ENCODE results near the gene RNU5B-1. TPM values are rescaled to one million over a fixed set of nuclear protein-coding genes. Genes with fewer than 3 reads are reported as not detected.

Gene RNU5B-1
- total RNA-seq, 1 experiment from 2014 or later: not detected

DNA sequence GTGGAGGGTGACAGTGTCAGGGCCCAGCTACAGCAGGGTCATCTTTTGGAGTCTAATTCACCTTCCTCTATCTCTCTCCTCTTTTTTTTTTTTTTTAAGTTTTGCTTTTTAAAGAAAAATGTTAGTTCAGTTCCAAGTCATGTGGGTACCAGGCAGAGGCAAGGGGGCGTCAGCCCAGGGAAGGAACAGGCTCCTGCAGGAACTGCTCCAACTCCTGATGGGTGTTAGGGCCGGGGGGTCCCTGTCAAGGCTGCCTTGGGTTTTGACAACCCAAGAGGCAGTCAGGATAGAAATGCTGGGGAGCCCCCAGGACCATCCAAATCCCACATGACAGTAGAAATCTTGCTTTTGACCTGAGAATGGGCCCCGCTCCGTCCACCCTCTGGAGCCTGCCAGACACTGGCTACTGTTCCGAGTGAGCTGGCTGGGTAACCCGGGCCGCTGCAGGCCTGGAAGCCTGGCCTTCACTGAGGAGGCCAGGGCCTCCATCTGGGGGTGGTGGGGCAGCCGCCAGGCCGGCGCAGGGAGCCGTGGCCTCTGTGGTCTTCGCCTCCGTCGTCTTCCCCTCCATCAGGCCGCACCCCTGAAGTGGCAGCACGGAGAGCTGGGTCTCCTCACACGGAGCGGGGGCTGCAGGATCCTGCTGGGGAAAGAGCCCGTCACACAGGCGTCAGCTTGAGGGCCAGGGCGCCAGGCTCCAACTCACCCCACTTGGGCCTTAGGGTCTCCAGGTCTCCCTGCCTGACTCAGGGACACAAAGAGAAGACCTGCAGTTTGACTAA is 24.2 kb downstream of the RNU5B-1 start:
- no peak for DNase-seq (ENCODE audit: low read depth)

GRCh38 chr15:65329288-65329983 is 25.0 kb downstream of the RNU5B-1 start:
- no peak for DNase-seq (ENCODE audit: low read depth)

GRCh38 chr15:65329984-65330735 is 25.7 kb downstream of the RNU5B-1 start:
- DNase-seq (ENCODE audit: low read depth): no peak

DNA sequence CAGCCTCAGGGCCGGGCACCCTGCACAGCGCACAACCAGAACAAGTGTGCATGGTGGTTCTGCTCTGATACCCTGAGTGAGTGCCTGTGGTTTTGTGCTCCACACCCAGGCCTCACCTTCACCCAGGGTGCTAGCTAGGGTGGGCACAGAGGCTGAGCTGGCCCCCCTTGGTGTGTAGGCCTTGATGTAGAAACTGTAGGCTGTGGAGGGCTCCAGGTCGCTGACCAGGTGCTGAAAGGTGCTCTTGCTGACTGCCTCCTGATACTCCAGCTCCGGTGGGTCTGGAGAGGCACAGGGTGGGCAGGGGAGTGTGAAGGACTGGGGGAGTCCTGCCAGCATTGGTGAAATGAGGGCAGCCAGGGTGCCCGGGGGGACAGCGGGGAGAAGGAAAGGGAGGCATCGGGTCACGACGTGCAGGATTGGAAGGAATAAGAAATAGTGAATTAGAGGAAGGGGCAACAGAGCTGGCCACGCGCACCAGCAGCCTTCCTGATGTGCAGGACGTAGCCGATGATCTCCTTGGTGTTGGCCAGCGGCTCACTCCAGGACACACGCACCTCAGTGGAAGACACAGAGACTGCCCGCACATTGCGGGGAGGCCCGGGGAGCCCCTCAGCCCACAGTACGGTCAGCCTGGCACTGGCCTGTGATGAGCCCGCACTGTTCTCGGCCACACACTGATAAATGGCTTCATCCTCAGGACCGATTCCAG is 26.6 kb downstream of the RNU5B-1 start:
- DNase-seq (ENCODE audit: low read depth): no peak

DNA sequence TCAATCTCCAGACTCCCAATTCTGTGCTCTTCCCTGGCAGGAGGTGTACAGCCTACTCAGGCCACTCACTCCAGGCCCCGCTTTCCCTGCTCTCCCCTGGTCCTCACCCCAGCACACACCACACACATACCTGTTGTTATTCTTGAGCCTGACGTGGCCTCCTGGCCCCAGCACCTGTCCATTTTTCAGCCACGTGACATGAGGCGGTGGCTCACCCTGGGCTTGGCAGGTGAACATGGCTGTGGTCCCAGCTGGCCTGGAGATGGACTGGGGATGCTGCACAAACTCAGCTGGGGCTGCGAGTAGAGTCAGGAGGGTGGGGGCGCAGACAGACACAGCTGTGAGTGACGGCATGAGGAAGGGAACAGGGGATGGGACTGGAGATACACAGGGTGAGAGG is 27.3 kb downstream of the RNU5B-1 start:
- DNase-seq (ENCODE audit: low read depth): no peak

DNA sequence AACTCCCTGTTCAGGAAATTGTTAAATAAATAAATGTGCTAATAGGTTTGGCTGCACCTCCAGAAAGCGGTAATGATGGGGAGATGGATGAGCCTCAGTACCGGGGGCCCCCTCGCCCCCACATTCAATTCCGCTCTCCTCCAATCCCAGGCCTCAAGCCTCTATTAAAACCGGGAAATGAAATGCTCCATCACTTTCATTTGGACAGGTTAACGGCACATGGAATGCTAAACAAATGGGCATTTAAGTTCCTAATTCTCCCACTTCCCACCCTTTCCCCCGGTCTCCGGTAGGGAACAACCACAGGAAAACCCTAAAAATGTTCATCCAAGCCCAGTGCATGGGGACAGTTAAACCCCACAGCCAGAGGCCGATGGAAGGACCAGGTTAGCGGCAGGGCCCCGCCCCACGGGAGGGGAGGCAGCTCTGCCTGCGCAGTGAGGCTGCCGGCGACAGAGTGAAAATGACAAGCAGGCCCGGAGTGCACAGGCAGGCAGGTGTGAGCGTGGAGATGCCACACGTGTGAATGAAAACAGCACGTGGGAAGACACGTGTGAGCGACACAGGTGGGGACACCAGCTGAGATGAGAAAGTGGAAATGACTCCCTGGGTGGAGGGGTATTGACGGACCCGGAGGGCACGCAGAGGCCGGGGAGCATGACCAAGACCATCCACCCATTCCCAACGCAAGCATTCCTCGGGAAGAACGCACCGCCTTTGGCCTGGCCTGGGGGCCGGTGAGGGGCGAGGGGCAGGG is 28.1 kb downstream of the RNU5B-1 start:
- no peak for DNase-seq (ENCODE audit: low read depth)

GRCh38 chr15:65333148-65333820 is 28.8 kb downstream of the RNU5B-1 start:
- DNase-seq (ENCODE audit: low read depth): no peak

GRCh38 chr15:65333856-65334255 is 29.4 kb downstream of the RNU5B-1 start:
- DNase-seq (ENCODE audit: low read depth): no peak

GRCh38 chr15:65334586-65335231 is 30.2 kb downstream of the RNU5B-1 start:
- DNase-seq (ENCODE audit: low read depth): no peak

GRCh38 chr15:65335278-65336055 is 31.0 kb downstream of the RNU5B-1 start:
- DNase-seq (ENCODE audit: low read depth): no peak

GRCh38 chr15:65336493-65337435 is 32.3 kb downstream of the RNU5B-1 start:
- DNase-seq (ENCODE audit: low read depth): no peak

DNA sequence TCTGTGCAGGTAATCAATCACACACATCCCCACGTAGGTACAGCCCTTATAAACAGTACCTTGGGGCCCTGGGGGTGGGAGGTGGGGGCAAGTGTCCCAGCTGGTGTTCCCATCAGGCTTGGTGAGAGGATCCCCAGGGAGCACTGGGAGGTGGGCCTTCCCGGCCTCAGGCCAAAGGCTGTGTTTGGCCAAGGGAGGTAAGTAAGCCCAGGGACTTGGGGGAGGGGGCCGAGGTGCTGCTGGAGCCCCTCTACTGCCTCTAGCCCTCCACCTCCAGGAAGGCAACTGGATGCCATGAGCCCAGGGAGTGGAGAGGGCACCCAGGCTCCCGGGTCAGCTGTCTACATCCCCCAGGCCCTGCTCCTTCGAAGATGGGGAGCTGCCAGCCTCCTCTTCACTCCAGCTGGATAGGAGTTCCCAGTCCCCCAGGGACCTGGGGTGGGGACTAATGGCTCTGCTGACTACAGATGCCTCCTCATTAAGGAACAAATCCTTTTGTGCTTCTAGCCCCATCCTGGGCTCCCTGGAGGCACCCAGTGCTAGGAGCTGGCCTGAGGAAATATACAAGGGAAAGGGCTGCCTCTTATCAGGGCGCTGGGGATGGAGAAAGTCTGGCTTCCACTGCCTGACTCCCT is 33.1 kb downstream of the RNU5B-1 start:
- DNase-seq (ENCODE audit: low read depth): no peak

GRCh38 chr15:65338366-65338765 is 33.9 kb downstream of the RNU5B-1 start:
- no peak for DNase-seq (ENCODE audit: low read depth)

- no peak for DNase-seq (ENCODE audit: low read depth)
These were observed 34.3 kb downstream of the RNU5B-1 start for GRCh38 chr15:65338823-65339222.

GRCh38 chr15:65339416-65339815 is 34.9 kb downstream of the RNU5B-1 start:
- no peak for DNase-seq (ENCODE audit: low read depth)

DNA sequence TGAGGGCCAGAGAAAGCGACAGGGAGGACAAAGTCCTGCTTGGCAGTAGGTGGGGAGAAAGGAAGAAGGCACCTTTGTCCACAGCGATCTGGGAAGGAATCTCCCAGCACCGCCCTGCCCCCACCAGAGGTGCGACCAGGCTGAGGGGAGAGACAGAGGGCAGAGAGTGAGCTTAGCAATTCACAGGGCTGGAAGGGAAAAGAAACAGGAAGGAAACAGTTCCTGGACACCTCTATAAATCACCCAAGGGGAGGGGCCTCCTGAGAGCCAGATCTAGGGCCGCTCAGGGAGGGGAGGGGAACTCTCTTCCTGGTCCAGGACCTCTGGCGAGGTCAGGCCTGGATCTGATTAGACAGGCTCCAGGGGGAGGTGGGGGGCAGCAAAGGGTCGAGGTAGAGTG is 35.4 kb downstream of the RNU5B-1 start:
- no peak for DNase-seq (ENCODE audit: low read depth)

DNA sequence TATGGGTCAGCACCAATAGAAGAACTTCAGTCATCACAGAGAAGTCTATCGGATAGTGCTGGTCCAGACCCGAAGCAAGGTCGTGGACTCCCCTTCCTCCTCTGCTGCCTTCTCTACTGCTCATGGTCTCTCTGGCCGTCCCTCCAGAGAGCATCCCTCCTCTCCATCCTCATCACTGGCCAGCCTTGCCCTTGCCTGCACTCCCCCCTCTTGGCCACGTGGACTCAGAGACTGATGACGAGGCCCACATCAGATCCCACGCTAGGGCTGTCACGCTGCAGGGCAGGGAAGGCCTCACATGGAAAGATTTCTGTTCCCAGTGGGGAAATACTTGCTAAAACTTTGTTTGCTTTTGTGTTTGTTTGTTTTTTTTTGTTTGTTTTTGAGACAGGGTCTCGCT is 38.0 kb downstream of the RNU5B-1 start:
- DNase-seq (ENCODE audit: low read depth): no peak

All from RPMI7951 (cell line).